HepG2 (cell line): Measurements from ENCODE around the gene CAPN10. TPM values are rescaled to one million over a fixed set of nuclear protein-coding genes. Genes with fewer than 3 reads are reported as not detected.

Experiments used
- CBX5 ChIP-seq: sonication (generic); formaldehyde crosslinking; IDR thresholded peaks from 2 replicates; pipeline ENCODE4 v1.4.0; 2020; ENCODE audit warnings: missing genetic modification reagents, borderline replicate concordance
- EED ChIP-seq: sonication (generic); formaldehyde crosslinking; IDR thresholded peaks from 2 replicates; pipeline ENCODE4 v1.5.0; 2020; ENCODE audit warnings: mild to moderate bottlenecking, missing genetic modification reagents
- FOXA1 ChIP-seq, 2 experiments: fragments of 450-650 bp in 1 of 2; sonication (generic) in 1 of 2; formaldehyde crosslinking in 1 of 2; IDR thresholded peaks; 2 replicates each; pipeline versions ENCODE4 v1.4.0 to v1.6.1; 2016 to 2020; ENCODE audit warnings: missing genetic modification reagents in 1 of 2
- GABPA ChIP-seq, 2 experiments: IDR thresholded peaks; 2 replicates each; pipeline ENCODE4 v1.6.1; 2011 to 2016; ENCODE audit warnings: low read depth in 2 of 2, low read length in 1 of 2, missing biosample characterization in 1 of 2, missing genetic modification characterization in 1 of 2
- GPBP1L1 ChIP-seq: sonication (generic); formaldehyde crosslinking; IDR thresholded peaks from 2 replicates; pipeline ENCODE4 v1.5.0; 2020; ENCODE audit warnings: mild to moderate bottlenecking, missing genetic modification reagents
- MEIS1 ChIP-seq: sonication (generic); formaldehyde crosslinking; IDR thresholded peaks from 2 replicates; pipeline ENCODE4 v1.9.0; 2021; ENCODE audit warnings: mild to moderate bottlenecking, missing genetic modification reagents, moderate library complexity, borderline replicate concordance
- NFIB ChIP-seq: sonication (generic); formaldehyde crosslinking; IDR thresholded peaks from 2 replicates; pipeline ENCODE4 v1.9.0; 2021; ENCODE audit warnings: missing genetic modification reagents, mild to moderate bottlenecking, borderline replicate concordance
- PATZ1 ChIP-seq: sonication (generic); formaldehyde crosslinking; IDR thresholded peaks from 2 replicates; pipeline ENCODE4 v1.4.0; 2020; ENCODE audit warnings: missing genetic modification reagents
- PHF21A ChIP-seq: sonication (generic); formaldehyde crosslinking; IDR thresholded peaks from 2 replicates; pipeline ENCODE4 v1.5.0; 2020; ENCODE audit warnings: mild to moderate bottlenecking, missing genetic modification reagents
- POLR2G ChIP-seq: fragments of 200-400 bp; formaldehyde crosslinking; IDR thresholded peaks from 2 replicates; pipeline ENCODE4 v1.6.1; 2018; ENCODE audit warnings: mild to moderate bottlenecking, low read depth, low read length, moderate library complexity
- SIN3B ChIP-seq: fragments of 150-350 bp; IDR thresholded peaks from 2 replicates; pipeline ENCODE4 v1.6.1; 2014; ENCODE audit warnings: low read length
- SP2 ChIP-seq: sonication (generic); formaldehyde crosslinking; IDR thresholded peaks from 2 replicates; pipeline ENCODE4 v1.5.1; 2020; ENCODE audit warnings: mild to moderate bottlenecking, missing genetic modification reagents
- ZBTB26 ChIP-seq: IDR thresholded peaks from 2 replicates; pipeline ENCODE4 v1.6.1; 2016; ENCODE audit warnings: missing compliant biosample characterization, missing genetic modification reagents, borderline replicate concordance
- ZBTB49 ChIP-seq: sonication (generic); formaldehyde crosslinking; IDR thresholded peaks from 2 replicates; pipeline ENCODE4 v1.4.0; 2020; ENCODE audit warnings: missing genetic modification reagents, borderline replicate concordance
- ZNF251 ChIP-seq: sonication (generic); formaldehyde crosslinking; IDR thresholded peaks from 2 replicates; pipeline ENCODE4 v1.9.0; 2021; ENCODE audit warnings: mild to moderate bottlenecking, missing genetic modification reagents
- ZNF691 ChIP-seq: sonication (generic); formaldehyde crosslinking; IDR thresholded peaks from 2 replicates; pipeline ENCODE4 v1.4.0; 2020; ENCODE audit warnings: missing genetic modification reagents, low read depth, mild to moderate bottlenecking, borderline replicate concordance
- ZNF710 ChIP-seq: sonication (generic); formaldehyde crosslinking; IDR thresholded peaks from 2 replicates; pipeline ENCODE4 v1.5.0; 2020; ENCODE audit warnings: mild to moderate bottlenecking, missing genetic modification reagents, borderline replicate concordance
- ZNF776 ChIP-seq: sonication (generic); formaldehyde crosslinking; IDR thresholded peaks from 2 replicates; pipeline ENCODE4 v1.4.0; 2020; ENCODE audit warnings: mild to moderate bottlenecking, missing genetic modification reagents
- polyA plus RNA-seq, 8 experiments: library from polyadenylated mRNA; depleted of rRNA in 3 of 8; stranded (reverse) in 7 of 8; unstranded in 1 of 8; fragments of >200 nt; fragmentation: Illumina TruSeq in 4 of 8; extraction: Trizol in 4 of 8; gene quantifications; 2 replicates each; pipeline versions ENCODE4 v1.2.1 to v1.2.3, GENCODE V29; 2011 to 2016; ENCODE audit warnings: low read depth in 4 of 8, missing spikeins in 1 of 8, mixed read lengths in 1 of 8; ENCODE audit not compliant: insufficient read depth in 1 of 8
- total RNA-seq, 5 experiments: library from RNA; depleted of rRNA; stranded (reverse); fragments of >200 nt; fragmentation: Illumina TruSeq; extraction: Trizol; gene quantifications; 2 replicates each; pipeline ENCODE4 v1.2.3, GENCODE V29; 2016; ENCODE audit warnings: low read depth in 1 of 5

Gene CAPN10
- total and polyA plus RNA-seq, 2 of the 13 experiments (the other 11 are each of a cell fraction or from before 2014, with no cell fraction given) = 27.6 to 32.4 TPM

- no peak for TF ChIP-seq ZBTB26 (CRISPR knock-in tag)
- TF ChIP-seq MEIS1 (CRISPR knock-in tag) = no peak
- peak; percentile 51; the same call in 1 of the 2 replicates for TF ChIP-seq POLR2G
- TF ChIP-seq ZNF691 = no peak
- TF ChIP-seq CBX5 (CRISPR knock-in tag) = no peak
- TF ChIP-seq ZBTB49 = no peak
- TF ChIP-seq SP2 = no peak
- no peak for TF ChIP-seq PHF21A (CRISPR knock-in tag)
- no peak for TF ChIP-seq PATZ1 (CRISPR knock-in tag)
- TF ChIP-seq NFIB (CRISPR knock-in tag) = no peak
- no peak for TF ChIP-seq FOXA1 (IDR thresholded peaks at IDR 0.05)
- TF ChIP-seq FOXA1 (CRISPR knock-in tag; IDR thresholded peaks at IDR 0.05) = peak; percentile 56
- no peak for TF ChIP-seq GABPA (IDR thresholded peaks at IDR 0.05; ENCODE audit: low read depth, low read length)
- TF ChIP-seq GABPA (CRISPR knock-in tag; IDR thresholded peaks at IDR 0.05; ENCODE audit: low read depth) = no peak
- TF ChIP-seq GPBP1L1 (CRISPR knock-in tag) = no peak
- no peak for TF ChIP-seq ZNF251 (CRISPR knock-in tag)
- TF ChIP-seq EED = no peak
- no peak for TF ChIP-seq SIN3B
- TF ChIP-seq ZNF710 (CRISPR knock-in tag) = no peak
- peak; percentile 27; the same call in 1 of the 2 replicates for TF ChIP-seq ZNF776
Measured at GRCh38 chr2:240564561-240565332, 21.8 kb upstream of the CAPN10 start (continued).
